Stimulated activated memory B cell treated with anti-CD40 and anti-IgM and Interleukin-4, amounts not matched to agents 10 μg/mL and 1 μg/mL and 100 μg/mL, for 72 hours (primary cell): ENCODE data around the gene NREP.

Experiments used
- ATAC-seq: fragments of 150-1000 bp; cut with Tn5 transposase; 2 replicates; pipeline ENCODE4 v1.10.0; 2021
- H3K27ac Mint-ChIP-seq: one replicate; pipeline ENCODE4 v1.8.0; 2022; ENCODE audit warnings: mild to moderate bottlenecking, mixed read lengths
- H3K27me3 Mint-ChIP-seq: one replicate; pipeline ENCODE4 v1.8.0; 2022; ENCODE audit warnings: mixed read lengths
- H3K36me3 Mint-ChIP-seq: one replicate; pipeline ENCODE4 v1.8.0; 2022; ENCODE audit warnings: mixed read lengths
- H3K4me1 Mint-ChIP-seq: one replicate; pipeline ENCODE4 v1.8.0; 2022; ENCODE audit warnings: mixed read lengths
- H3K4me3 Mint-ChIP-seq: one replicate; pipeline ENCODE4 v1.8.0; 2022; ENCODE audit warnings: mild to moderate bottlenecking, moderate library complexity, mixed read lengths
- H3K9me3 Mint-ChIP-seq: one replicate; pipeline ENCODE4 v1.8.0; 2022; ENCODE audit warnings: mixed read lengths

NREP gene

GRCh38 chr5:111752426-111752965 lies 4.5 kb downstream of the NREP start:
- no peaks in the 10 kb centered on the region for H3K9me3 Mint-ChIP-seq
- no peaks in the 10 kb centered on the region for H3K27me3 Mint-ChIP-seq
- H3K36me3 Mint-ChIP-seq, result no peaks in the 10 kb centered on the region
- no peak overlapping the region for H3K27ac Mint-ChIP-seq
- H3K4me1 Mint-ChIP-seq, result peaks cover 9% of the 10 kb centered on the region
- no peak for ATAC-seq
- H3K4me3 Mint-ChIP-seq, result no peak overlapping the region

GRCh38 chr5:111749303-111750026 lies 7.5 kb downstream of the NREP start:
- H3K4me3 Mint-ChIP-seq, result no peak overlapping the region
- no peak for ATAC-seq
- H3K9me3 Mint-ChIP-seq, result no peaks in the 10 kb centered on the region
- H3K27ac Mint-ChIP-seq, result no peak overlapping the region
- H3K27me3 Mint-ChIP-seq, result no peaks in the 10 kb centered on the region
- no peaks in the 10 kb centered on the region for H3K4me1 Mint-ChIP-seq
- H3K36me3 Mint-ChIP-seq, result no peaks in the 10 kb centered on the region

- no peaks in the 10 kb centered on the region for H3K36me3 Mint-ChIP-seq
- ATAC-seq, result no peak
- H3K27ac Mint-ChIP-seq, result no peak overlapping the region
- no peaks in the 10 kb centered on the region for H3K27me3 Mint-ChIP-seq
- no peaks in the 10 kb centered on the region for H3K4me1 Mint-ChIP-seq
- H3K9me3 Mint-ChIP-seq, result no peaks in the 10 kb centered on the region
- H3K4me3 Mint-ChIP-seq, result no peak overlapping the region
These were observed 8.7 kb downstream of the NREP start for GRCh38 chr5:111748304-111748763.

- Mint-ChIP-seq H3K4me3 (no peak overlapping the region), H3K4me1 (no peaks in the 10 kb centered on the region), H3K27me3 (no peaks in the 10 kb centered on the region), H3K36me3 (no peaks in the 10 kb centered on the region), H3K27ac (no peak overlapping the region), H3K9me3 (no peaks in the 10 kb centered on the region)
- ATAC-seq, result no peak
These were observed 9.7 kb downstream of the NREP start for GRCh38 chr5:111747337-111747736.

- Mint-ChIP-seq H3K27ac (no peak overlapping the region), H3K4me1 (no peaks in the 10 kb centered on the region), H3K36me3 (no peaks in the 10 kb centered on the region), H3K4me3 (no peak overlapping the region), H3K9me3 (no peaks in the 10 kb centered on the region), H3K27me3 (no peaks in the 10 kb centered on the region)
- no peak for ATAC-seq
These were observed 10.2 kb downstream of the NREP start for GRCh38 chr5:111746791-111747190.

GRCh38 chr5:111745075-111745739 lies 11.8 kb downstream of the NREP start:
- no peak for ATAC-seq
- H3K4me3 Mint-ChIP-seq, result no peak overlapping the region
- no peaks in the 10 kb centered on the region for H3K36me3 Mint-ChIP-seq
- H3K27ac Mint-ChIP-seq, result no peak overlapping the region
- H3K9me3 Mint-ChIP-seq, result no peaks in the 10 kb centered on the region
- H3K27me3 Mint-ChIP-seq, result no peaks in the 10 kb centered on the region
- no peaks in the 10 kb centered on the region for H3K4me1 Mint-ChIP-seq

GRCh38 chr5:111744455-111744854 lies 12.5 kb downstream of the NREP start:
- no peak for ATAC-seq
- H3K4me3 Mint-ChIP-seq, result no peak overlapping the region
- no peaks in the 10 kb centered on the region for H3K27me3 Mint-ChIP-seq
- no peaks in the 10 kb centered on the region for H3K4me1 Mint-ChIP-seq
- H3K9me3 Mint-ChIP-seq, result no peaks in the 10 kb centered on the region
- H3K27ac Mint-ChIP-seq, result no peak overlapping the region
- no peaks in the 10 kb centered on the region for H3K36me3 Mint-ChIP-seq

GRCh38 chr5:111743988-111744387 lies 13.0 kb downstream of the NREP start:
- no peak overlapping the region for H3K4me3 Mint-ChIP-seq
- H3K27ac Mint-ChIP-seq, result no peak overlapping the region
- no peaks in the 10 kb centered on the region for H3K27me3 Mint-ChIP-seq
- no peaks in the 10 kb centered on the region for H3K9me3 Mint-ChIP-seq
- no peak for ATAC-seq
- H3K4me1 Mint-ChIP-seq, result no peaks in the 10 kb centered on the region
- no peaks in the 10 kb centered on the region for H3K36me3 Mint-ChIP-seq

GRCh38 chr5:111743512-111743911 lies 13.5 kb downstream of the NREP start:
- H3K4me3 Mint-ChIP-seq, result no peak overlapping the region
- H3K27me3 Mint-ChIP-seq, result no peaks in the 10 kb centered on the region
- no peak overlapping the region for H3K27ac Mint-ChIP-seq
- H3K36me3 Mint-ChIP-seq, result no peaks in the 10 kb centered on the region
- no peaks in the 10 kb centered on the region for H3K4me1 Mint-ChIP-seq
- no peak for ATAC-seq
- no peaks in the 10 kb centered on the region for H3K9me3 Mint-ChIP-seq

- no peaks in the 10 kb centered on the region for H3K4me1 Mint-ChIP-seq
- no peaks in the 10 kb centered on the region for H3K27me3 Mint-ChIP-seq
- H3K4me3 Mint-ChIP-seq, result no peak overlapping the region
These were observed 14.6 kb downstream of the NREP start for GRCh38 chr5:111742177-111742994.

GRCh38 chr5:111741278-111741677 lies 15.7 kb downstream of the NREP start:
- ATAC-seq, result no peak
- Mint-ChIP-seq H3K9me3 (no peaks in the 10 kb centered on the region), H3K36me3 (no peaks in the 10 kb centered on the region), H3K4me1 (no peaks in the 10 kb centered on the region), H3K27me3 (no peaks in the 10 kb centered on the region), H3K4me3 (no peak overlapping the region), H3K27ac (no peak overlapping the region)

More at GRCh38 chr5:111742177-111742994, 14.6 kb downstream of the NREP start:
- ATAC-seq, result no peak
- H3K36me3 Mint-ChIP-seq, result no peaks in the 10 kb centered on the region
- H3K9me3 Mint-ChIP-seq, result no peaks in the 10 kb centered on the region
- no peak overlapping the region for H3K27ac Mint-ChIP-seq

GRCh38 chr5:111739416-111739815 lies 17.6 kb downstream of the NREP start:
- Mint-ChIP-seq H3K36me3 (no peaks in the 10 kb centered on the region), H3K4me1 (no peaks in the 10 kb centered on the region), H3K4me3 (no peak overlapping the region), H3K27me3 (no peaks in the 10 kb centered on the region), H3K9me3 (no peaks in the 10 kb centered on the region), H3K27ac (no peak overlapping the region)
- no peak for ATAC-seq

- no peak overlapping the region for H3K4me3 Mint-ChIP-seq
- H3K27me3 Mint-ChIP-seq, result no peaks in the 10 kb centered on the region
- no peak for ATAC-seq
- no peak overlapping the region for H3K27ac Mint-ChIP-seq
- no peaks in the 10 kb centered on the region for H3K4me1 Mint-ChIP-seq
- no peaks in the 10 kb centered on the region for H3K9me3 Mint-ChIP-seq
- H3K36me3 Mint-ChIP-seq, result no peaks in the 10 kb centered on the region
These were observed 18.9 kb downstream of the NREP start for GRCh38 chr5:111738118-111738517.

- Mint-ChIP-seq H3K36me3 (no peaks in the 10 kb centered on the region), H3K27ac (no peak overlapping the region), H3K27me3 (no peaks in the 10 kb centered on the region), H3K4me3 (no peak overlapping the region), H3K9me3 (no peaks in the 10 kb centered on the region), H3K4me1 (no peaks in the 10 kb centered on the region)
- no peak for ATAC-seq
These were observed 19.3 kb downstream of the NREP start for GRCh38 chr5:111737716-111738115.

GRCh38 chr5:111735583-111736270 lies 21.3 kb downstream of the NREP start:
- H3K4me1 Mint-ChIP-seq, result no peaks in the 10 kb centered on the region
- H3K27ac Mint-ChIP-seq, result no peak overlapping the region
- H3K27me3 Mint-ChIP-seq, result no peaks in the 10 kb centered on the region
- no peak overlapping the region for H3K4me3 Mint-ChIP-seq
- ATAC-seq, result no peak
- no peaks in the 10 kb centered on the region for H3K36me3 Mint-ChIP-seq
- H3K9me3 Mint-ChIP-seq, result no peaks in the 10 kb centered on the region
